ENCODE results near the gene ARRDC3. TPM values are rescaled to one million over a fixed set of nuclear protein-coding genes. Genes with fewer than 3 reads are reported as not detected.

The ARRDC3 gene
- total and polyA plus RNA-seq, 10 of the 15 experiments (the other 5 are each of a cell fraction or from before 2014, with no cell fraction given) = 2.3 to 14.0 (median 8.6) TPM

- TF ChIP-seq ZBTB4 (CRISPR knock-in tag; IDR thresholded peaks at IDR 0.05) (no peak), SMAD1 (IDR thresholded peaks at IDR 0.05; ENCODE audit: low read depth, partially characterized antibody) (no peak)
These were observed 21.9 kb downstream of the ARRDC3 start (continued) for GRCh38 chr5:91361055-91361701.

- Histone ChIP-seq H3K9me3 (replicated peaks; ENCODE audit: control insufficient read depth, insufficient read depth, low read length) (peaks cover 7% of the 10 kb centered on the region; the same call in 2 of the 3 replicates), H3K4me3 (no peak overlapping the region), H2AFZ (ENCODE audit: control insufficient read depth, low read depth, low read length) (no peak overlapping the region), H3K79me2 (ENCODE audit: control insufficient read depth, insufficient read depth, low read length) (no peaks in the 10 kb centered on the region), H4K20me1 (ENCODE audit: control insufficient read depth, insufficient read depth) (no peaks in the 10 kb centered on the region), H3K9ac (ENCODE audit: control insufficient read depth, insufficient read depth, low read length) (no peak overlapping the region), H3K36me3 (ENCODE audit: control insufficient read depth in 2 of 2, insufficient read depth in 2 of 2, low read length in 1 of 2) (no peaks in the 10 kb centered on the region), H3K27me3 (replicated peaks in 1 of 2; ENCODE audit: control insufficient read depth in 2 of 2, insufficient read depth in 2 of 2, low read length in 1 of 2) (0 out of 4 replicates have a peak, but pooled peaks cover 0 to 3% of the 10 kb centered on the region in 2 experiments), H3K4me2 (ENCODE audit: control insufficient read depth, insufficient read depth) (no peak overlapping the region), H3K4me1 (ENCODE audit: control insufficient read depth, insufficient read depth, low read length) (peaks cover 8% of the 10 kb centered on the region), H3K27ac (ENCODE audit: control insufficient read depth, insufficient read depth) (no peak overlapping the region)
- intact Hi-C loops (cut with micrococcal nuclease; ENCODE audit: unreplicated experiment) = no loop called here
- ChIA-PET POLR2A (interaction anchor here (0.6 to 1.0 kb wide), 3 partner anchors 11 to 488 kb away, joined by 3 read pairs; no protein-coding TSS in a partner anchor), SMC1A (ENCODE audit: uncharacterized antibody, unreplicated experiment) (interaction anchor here (0.8 to 1.0 kb wide), 2 partner anchors 10 to 58 kb away, joined by 3 read pairs; no protein-coding TSS in a partner anchor), RAD21 (ENCODE audit: unreplicated experiment) (no interaction called here), CTCF (interaction anchor here (0.6 kb wide), 2 partner anchors 21 to 146 kb away, joined by 3 to 4 read pairs; no protein-coding TSS in a partner anchor)
- in situ Hi-C loops (cut with MboI) = no loop called here
- 83% methylated on average over 4 of the region's 4 CpGs for WGBS (ENCODE audit: insufficient coverage, insufficient replicate concordance, low lambda C conversion rate, missing lambda C conversion rate)
- no peak for DNase-seq (ENCODE audit: low read depth, low spot score)
- no TSS peak for BruUV-seq (replicated peaks)
- no peak for FAIRE-seq
- no peak for ATAC-seq
- no peak for TF ChIP-seq POLR2AphosphoS5 (IDR thresholded peaks at IDR 0.05; ENCODE audit: low read length)
- no peak for TF ChIP-seq ASH2L (IDR thresholded peaks at IDR 0.05; ENCODE audit: borderline replicate concordance, low read depth)
- TF ChIP-seq NRF1 (conservative IDR thresholded peaks at IDR 0.05; ENCODE audit: low read depth, low read length) = no peak
- TF ChIP-seq E2F8 (IDR thresholded peaks at IDR 0.05; ENCODE audit: low read depth, partially characterized antibody) = no peak
- TF ChIP-seq CTCF (IDR thresholded peaks at IDR 0.05 in 2 of 3, conservative IDR thresholded peaks at IDR 0.05 in 1 of 3; ENCODE audit: control insufficient read depth in 2 of 3, extremely low read depth in 1 of 3, insufficient read depth in 1 of 3, low read depth in 3 of 3, low read length in 3 of 3) = no peak
- no peak for TF ChIP-seq FOXK2 (IDR thresholded peaks at IDR 0.05)
- TF ChIP-seq CBX3 (IDR thresholded peaks at IDR 0.05; ENCODE audit: borderline replicate concordance, low read depth) = no peak
- TF ChIP-seq PKNOX1 (IDR thresholded peaks at IDR 0.05) = no peak
- no peak for TF ChIP-seq ZNF274 (IDR thresholded peaks at IDR 0.05; ENCODE audit: insufficient read depth, insufficient read length)
These were observed 23.0 kb downstream of the ARRDC3 start for GRCh38 chr5:91359962-91360609.
